GM19397 (cell line): ENCODE data around the gene SYT2.
"Not testable (repeated sequence)": the region's sequence is repeated elsewhere in the genome, so short reads cannot be mapped to it uniquely, and the experiment has no call there.

Source experiments
- ATAC-seq: cut with Tn5 transposase; IDR thresholded peaks from one replicate; pipeline ENCODE4 v1.9.1; 2021; ENCODE audit warnings: mild to moderate bottlenecking, moderate library complexity; ENCODE audit not compliant: unreplicated experiment

SYT2 gene

DNA sequence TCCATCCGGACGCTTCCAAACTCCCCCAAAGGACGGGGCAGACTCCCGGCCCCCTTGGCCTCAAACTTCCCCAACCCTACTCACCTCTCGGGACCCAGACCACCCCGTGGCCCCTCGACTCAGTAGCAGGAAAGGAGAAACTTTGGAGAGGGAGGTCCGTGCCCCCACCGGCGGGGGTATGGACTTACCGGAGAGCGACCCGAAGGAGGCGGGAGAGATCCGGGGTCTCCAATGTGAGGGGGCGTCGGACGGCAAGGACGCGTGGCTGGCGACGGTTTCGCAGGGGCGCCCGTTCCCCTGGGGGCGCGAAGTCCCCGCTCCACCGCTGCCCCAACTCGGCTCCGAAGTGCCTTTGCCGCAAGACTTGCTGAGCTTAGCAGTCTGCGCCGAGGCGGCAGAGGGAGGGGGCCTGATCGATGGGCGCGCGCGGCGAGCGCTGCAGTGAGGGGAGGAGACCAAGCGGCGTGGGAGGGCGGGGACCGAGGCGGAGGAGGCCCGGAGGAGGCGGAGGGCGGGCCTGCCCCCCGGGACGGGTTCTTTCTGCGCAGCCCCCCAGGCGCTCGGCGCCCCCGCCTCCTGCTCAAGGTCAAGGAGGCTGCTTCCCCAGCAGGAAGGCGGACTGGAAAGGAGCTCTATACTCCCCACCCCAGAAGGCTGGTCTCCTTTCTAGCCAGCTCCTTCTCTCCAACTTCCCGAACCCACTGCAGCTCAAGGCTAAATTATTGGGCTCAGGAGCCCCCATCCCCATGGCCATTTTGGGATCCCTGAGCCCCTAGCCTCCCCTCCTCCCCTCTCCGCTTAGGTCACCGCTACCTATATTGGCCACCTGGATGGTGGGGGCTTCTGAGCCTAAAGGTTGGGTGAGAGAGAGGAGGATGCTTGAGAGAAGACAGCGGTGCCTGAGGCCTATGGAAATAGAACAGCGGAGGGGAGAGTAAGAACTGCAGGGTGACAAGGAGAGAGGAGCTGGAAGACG lies at the start of gene SYT2:
Gene SYT2 (minus strand): TSS at position 385 of the 976 bp plus-strand sequence. CDS start 104,682 bp downstream, outside the sequence.
- ATAC-seq = no peak

DNA sequence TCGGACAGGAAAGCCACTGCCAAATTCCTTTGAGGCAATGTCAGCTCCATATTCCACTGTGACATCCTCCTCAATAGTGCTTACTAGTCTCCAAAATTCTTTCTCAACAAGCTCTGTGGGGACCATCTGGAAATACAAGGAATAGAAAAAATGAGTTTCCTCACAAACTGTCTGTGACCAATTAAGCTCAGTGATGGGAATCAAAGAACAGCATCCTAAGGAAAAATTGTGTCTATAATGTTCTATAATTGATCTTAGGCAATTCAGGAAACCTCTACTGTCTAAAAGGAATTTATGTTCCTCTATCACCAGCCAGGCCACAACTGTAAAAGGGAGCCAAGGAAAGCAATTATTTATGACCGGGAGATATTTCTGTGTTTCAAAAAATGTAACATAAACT lies 46.1 kb upstream of the SYT2 start:
- ATAC-seq = no peak

DNA sequence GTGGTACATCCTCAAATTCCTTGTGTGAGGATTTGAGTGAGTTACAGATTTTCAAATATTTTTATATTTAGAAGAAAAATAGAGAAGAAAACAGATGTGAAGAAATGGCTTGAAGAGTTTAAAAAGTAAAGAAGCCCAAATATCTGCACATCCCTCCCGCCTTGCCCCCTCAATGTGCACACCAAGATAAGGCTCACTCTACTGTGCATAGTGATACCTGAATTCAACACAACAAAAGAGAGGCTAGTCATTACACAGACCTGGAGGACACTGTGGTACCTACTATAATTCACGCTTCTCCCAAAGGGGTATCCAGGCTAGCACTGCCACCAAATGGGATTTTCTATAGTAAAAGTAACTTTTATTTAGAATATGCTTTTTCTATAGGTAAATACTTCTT lies 44.0 kb upstream of the SYT2 start:
- no peak for ATAC-seq

- no peak for ATAC-seq
These were observed 42.5 kb upstream of the SYT2 start for GRCh38 chr1:202752774-202753173.

DNA sequence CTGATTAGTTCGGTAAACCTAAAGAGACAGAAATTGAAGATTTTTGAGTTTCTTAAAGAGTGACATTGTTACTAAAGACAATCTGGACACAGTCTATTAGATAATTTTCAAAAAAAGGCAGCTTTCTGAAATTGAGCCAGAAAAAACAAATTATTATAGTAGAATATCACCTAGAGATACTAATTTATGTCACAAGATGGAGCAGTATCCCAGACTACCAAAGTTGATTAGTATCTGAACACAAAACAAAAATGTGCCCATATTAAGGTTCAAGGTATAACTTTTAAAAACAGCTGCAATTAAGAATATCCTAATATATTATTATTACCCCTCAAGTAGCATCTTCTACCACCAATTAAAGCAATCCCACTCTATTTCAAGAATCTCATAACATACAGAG lies 40.5 kb upstream of the SYT2 start:
- ATAC-seq = no peak

- no peak for ATAC-seq
These were observed 39.8 kb upstream of the SYT2 start for GRCh38 chr1:202750024-202750423.

GRCh38 chr1:202745323-202745888 lies 35.2 kb upstream of the SYT2 start:
- ATAC-seq = no peak

DNA sequence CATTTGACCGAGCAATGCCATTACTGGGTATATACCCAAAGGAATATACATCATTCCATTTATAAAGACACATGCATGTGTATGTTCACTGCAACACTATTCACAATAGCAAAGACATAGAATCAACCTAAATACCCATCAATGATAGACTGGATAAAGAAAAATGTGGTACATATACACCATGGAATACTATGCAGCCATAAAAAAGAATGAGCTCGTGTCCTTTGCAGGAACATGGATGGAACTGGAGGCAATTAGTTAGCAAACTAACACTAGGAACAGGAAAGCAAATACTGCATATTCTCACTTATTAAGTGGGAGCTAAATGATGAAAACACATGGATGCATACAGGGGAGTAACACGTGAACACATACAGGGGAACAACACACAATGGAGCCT lies 34.5 kb upstream of the SYT2 start:
- ATAC-seq = not testable (repeated sequence)

GRCh38 chr1:202742496-202742895 lies 32.2 kb upstream of the SYT2 start:
- ATAC-seq = no peak

GRCh38 chr1:202733251-202733650 lies 23.0 kb upstream of the SYT2 start:
- ATAC-seq = no peak

DNA sequence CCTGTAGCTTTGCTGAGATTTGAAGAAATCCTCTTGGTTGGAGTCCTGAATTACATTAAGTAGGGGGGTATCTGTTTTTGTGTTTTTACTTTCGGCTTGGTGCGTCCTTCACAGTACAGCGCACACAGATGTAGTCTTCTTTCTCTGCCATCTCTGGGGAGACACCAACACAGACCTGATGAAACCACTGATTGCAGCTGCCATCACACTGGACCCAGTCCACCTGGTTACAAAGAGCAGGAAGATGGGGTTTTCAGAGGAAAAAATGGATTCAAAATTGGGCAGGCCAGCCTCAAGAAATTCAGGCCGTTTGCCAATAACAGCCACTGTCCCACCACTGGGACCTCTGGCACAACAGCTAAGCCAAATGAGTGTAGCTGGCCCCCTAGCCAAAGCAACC lies 18.7 kb upstream of the SYT2 start:
- ATAC-seq = no peak

- no peak for ATAC-seq
These were observed 15.3 kb upstream of the SYT2 start for GRCh38 chr1:202725526-202725925.

- no peak for ATAC-seq
These were observed 13.5 kb upstream of the SYT2 start for GRCh38 chr1:202723708-202724107.

DNA sequence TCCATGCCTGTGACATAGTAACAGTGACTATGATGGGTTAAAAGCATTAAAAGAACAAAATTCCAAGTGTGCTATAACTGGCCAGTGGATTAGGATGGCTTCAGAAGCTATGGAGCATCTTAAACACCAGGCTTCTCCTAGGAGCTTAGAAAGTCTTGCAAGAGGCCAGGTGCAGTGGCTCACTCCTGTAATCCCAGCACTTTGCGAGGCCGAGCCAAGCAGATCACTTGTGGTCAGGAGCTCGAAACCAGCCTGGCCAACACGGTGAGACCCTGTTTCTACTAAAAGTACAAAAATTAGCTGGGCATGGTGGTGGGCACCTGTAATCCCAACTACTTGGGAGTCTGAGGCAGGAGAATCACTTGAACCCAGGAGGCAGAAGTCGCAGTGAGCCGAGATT lies 12.8 kb upstream of the SYT2 start:
- not testable (repeated sequence) for ATAC-seq

GRCh38 chr1:202716654-202717053 lies 6.4 kb upstream of the SYT2 start:
- ATAC-seq = no peak

- not testable (repeated sequence) for ATAC-seq
These were observed 3.9 kb upstream of the SYT2 start for GRCh38 chr1:202714202-202714601.

DNA sequence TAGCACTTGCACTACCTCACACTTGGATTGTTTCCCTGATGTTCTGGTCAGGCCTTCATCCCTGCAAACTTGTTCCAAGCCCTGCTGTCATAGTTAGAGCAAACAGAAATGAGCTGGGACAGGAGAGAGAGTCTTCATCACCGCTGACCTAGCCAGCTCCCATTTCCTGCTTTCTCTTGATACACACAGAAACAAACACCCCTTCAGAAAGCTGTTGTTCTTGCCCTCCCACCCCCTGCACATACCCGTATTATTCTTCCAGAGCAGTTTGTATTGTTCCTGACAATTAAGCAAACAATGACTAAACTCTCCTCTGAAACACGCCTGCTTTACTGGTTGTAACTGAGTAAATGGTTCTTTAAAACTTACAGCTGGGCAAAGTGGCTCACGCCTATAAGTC lies 2.9 kb upstream of the SYT2 start:
- no peak for ATAC-seq

DNA sequence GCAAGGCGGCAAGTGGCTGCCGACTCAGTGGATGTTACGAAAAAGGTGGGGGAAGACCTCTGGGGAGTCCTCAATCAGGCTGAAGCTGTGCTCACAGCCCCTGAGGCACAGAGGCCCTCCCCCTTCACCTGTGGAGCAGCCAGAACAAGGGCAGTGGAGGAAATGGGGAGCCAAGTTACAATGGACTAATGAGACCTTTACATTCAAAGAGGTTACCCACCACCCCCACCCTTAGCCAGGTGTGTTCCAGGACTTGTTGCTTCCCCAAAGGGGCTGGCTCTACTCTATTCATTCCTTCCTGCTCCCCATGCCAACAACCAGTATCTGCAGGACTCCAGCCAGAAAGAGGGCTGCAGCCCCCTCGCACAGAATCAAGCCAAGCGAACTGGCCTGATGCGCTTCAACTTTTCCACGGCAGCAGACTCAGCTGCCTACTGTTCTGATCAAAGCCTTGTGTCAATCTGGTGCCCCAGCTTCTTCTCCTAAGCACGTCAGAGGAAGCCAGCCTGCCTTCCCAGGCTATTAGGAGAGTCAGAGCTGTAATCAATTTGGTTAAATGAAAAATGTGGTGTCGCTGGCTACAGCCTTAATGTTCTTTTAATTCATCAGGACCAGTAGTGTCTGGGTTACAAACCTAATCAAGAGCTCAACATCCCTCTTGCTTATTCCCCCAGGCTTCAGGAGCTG lies 1.8 kb upstream of the SYT2 start:
- no peak for ATAC-seq

GRCh38 chr1:202709276-202710041 lies 795 bp downstream of the SYT2 start:
- no peak for ATAC-seq

DNA sequence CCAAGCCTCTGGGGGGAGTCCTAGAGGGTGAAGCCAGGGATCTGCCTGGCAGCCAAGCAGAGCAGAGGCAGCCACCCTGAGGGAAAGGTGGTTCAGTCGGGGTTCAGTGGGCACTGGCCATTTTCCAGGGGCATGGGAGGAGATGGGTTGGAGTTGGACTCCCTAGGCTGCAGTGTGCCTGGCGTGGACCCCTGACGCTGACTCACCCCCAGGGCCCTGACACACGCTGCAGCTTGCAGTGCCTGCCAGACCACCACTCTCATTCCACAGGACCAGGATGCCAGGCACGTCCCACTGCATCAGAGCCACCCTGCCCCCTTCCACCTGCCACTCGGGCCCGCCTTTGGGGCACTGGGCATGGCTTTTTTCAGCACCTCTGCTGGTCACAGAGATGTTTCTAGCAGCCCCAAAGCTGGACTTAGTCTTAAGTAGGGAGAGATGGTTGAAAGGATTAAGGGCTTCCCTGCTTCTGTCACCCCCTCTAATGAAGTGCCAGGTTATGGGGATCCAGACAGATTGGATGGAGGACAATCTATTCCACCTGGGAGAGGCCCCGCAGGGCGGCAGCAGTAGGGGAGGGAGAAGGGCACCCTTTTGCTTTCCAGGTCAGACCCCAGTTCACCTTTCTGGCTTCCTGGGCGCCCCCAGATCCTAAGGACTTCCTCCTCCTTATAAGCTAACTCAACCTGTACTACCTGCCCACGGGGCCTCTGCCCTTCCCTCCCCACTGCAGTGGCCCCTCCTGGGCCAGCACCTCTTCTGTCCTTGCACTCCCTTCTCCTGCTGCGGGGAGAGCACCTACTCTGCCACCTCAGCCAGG lies 1.6 kb downstream of the SYT2 start:
- no peak for ATAC-seq
